Measurements from ENCODE around the gene APOL4.
"Not testable (repeated sequence)": the region's sequence is repeated elsewhere in the genome, so short reads cannot be mapped to it uniquely, and the experiment has no call there.

Gene APOL4

GRCh38 chr22:36231051-36231450 is 29.4 kb upstream of the APOL4 start:
- DNase-seq, result not testable (repeated sequence)

- DNase-seq, result not testable (repeated sequence)
These were observed 28.0 kb upstream of the APOL4 start for GRCh38 chr22:36229649-36230048.

GRCh38 chr22:36228944-36229343 is 27.3 kb upstream of the APOL4 start:
- DNase-seq, result no peak

GRCh38 chr22:36228369-36228768 is 26.8 kb upstream of the APOL4 start:
- not testable (repeated sequence) for DNase-seq

GRCh38 chr22:36227806-36228205 is 26.2 kb upstream of the APOL4 start:
- no peak for DNase-seq

- DNase-seq, result no peak
These were observed 25.8 kb upstream of the APOL4 start for GRCh38 chr22:36227396-36227795.

- DNase-seq, result no peak
These were observed 24.6 kb upstream of the APOL4 start for GRCh38 chr22:36226189-36226588.

- no peak for DNase-seq
These were observed 23.8 kb upstream of the APOL4 start for GRCh38 chr22:36225333-36225922.

GRCh38 chr22:36224245-36224644 is 22.6 kb upstream of the APOL4 start:
- no peak for DNase-seq

GRCh38 chr22:36223504-36223903 is 21.9 kb upstream of the APOL4 start:
- DNase-seq, result no peak

GRCh38 chr22:36222887-36223450 is 21.4 kb upstream of the APOL4 start:
- DNase-seq, result no peak

GRCh38 chr22:36221799-36222751 is 20.5 kb upstream of the APOL4 start:
- no peak for DNase-seq

- no peak for DNase-seq
These were observed 18.9 kb upstream of the APOL4 start for GRCh38 chr22:36220451-36220921.

GRCh38 chr22:36218648-36219193 is 17.1 kb upstream of the APOL4 start:
- no peak for DNase-seq

- peak in 1 of 2 experiments; percentile 70 for DNase-seq
These were observed 14.4 kb upstream of the APOL4 start for GRCh38 chr22:36215981-36216380.

- no peak for DNase-seq
These were observed 12.0 kb upstream of the APOL4 start for GRCh38 chr22:36213586-36213985.

GRCh38 chr22:36212901-36213300 is 11.3 kb upstream of the APOL4 start:
- DNase-seq, result no peak

GRCh38 chr22:36211237-36211861 is 9.7 kb upstream of the APOL4 start:
- DNase-seq, result no peak

- no peak for DNase-seq
These were observed 8.6 kb upstream of the APOL4 start for GRCh38 chr22:36210224-36210623.

- DNase-seq, result not testable (repeated sequence)
These were observed 7.9 kb upstream of the APOL4 start for GRCh38 chr22:36209488-36209908.

GRCh38 chr22:36208914-36209313 is 7.3 kb upstream of the APOL4 start:
- DNase-seq, result no peak

GRCh38 chr22:36208162-36208765 is 6.7 kb upstream of the APOL4 start:
- DNase-seq, result no peak

All from cerebellar nuclear complex (tissue), 1 donor.